Common myeloid progenitor, CD34-positive (primary cell): ENCODE data around the gene NOX4.

ENCODE experiments used
- CTCF ChIA-PET: fragments of 350-600 bp; sonication (Branson Sonifier 250); formaldehyde crosslinking; loops from one replicate; lab custom pipeline; 2021; ENCODE audit warnings: antibody characterized with exemption; lab: Charles Lee
- POLR2A ChIA-PET: fragments of 350-600 bp; sonication (Branson Sonifier 250); formaldehyde crosslinking; loops from one replicate; lab custom pipeline; 2021; ENCODE audit warnings: antibody characterized with exemption; lab: Charles Lee
- DNase-seq, 3 donors: peaks; one replicate each; pipeline versions ENCODE4 v3.0.0 to v3.0.0-alpha.2; 2013
- H3K27ac ChIP-seq, 2 experiments: 1 replicate in 1 of 2; 2 replicates in 1 of 2; pipeline ENCODE4 v1.7.0; 2013; ENCODE audit warnings: inconsistent platforms in 2 of 2, low read length in 2 of 2, mild to moderate bottlenecking in 2 of 2, low read depth in 1 of 2, moderate library complexity in 1 of 2; ENCODE audit not compliant: severe bottlenecking in 2 of 2, insufficient read depth in 1 of 2, poor library complexity in 1 of 2
- H3K27me3 ChIP-seq, 5 experiments: replicated peaks in 2 of 5; 1 replicate in 3 of 5; 2 replicates in 2 of 5; pipeline versions ENCODE4 v1.6.1 to v1.7.0; 2013; ENCODE audit warnings: low read length in 4 of 5, mild to moderate bottlenecking in 2 of 5, moderate library complexity in 2 of 5, inconsistent platforms in 1 of 5; ENCODE audit not compliant: insufficient read depth in 5 of 5, control insufficient read depth in 4 of 5
- H3K36me3 ChIP-seq, 4 experiments: 1 replicate in 2 of 4; 2 replicates in 2 of 4; pipeline versions ENCODE4 v1.6.1 to v1.7.0; 2013; ENCODE audit warnings: low read length in 3 of 4, control low read depth in 1 of 4, mild to moderate bottlenecking in 1 of 4; ENCODE audit not compliant: control insufficient read depth in 4 of 4, insufficient read depth in 4 of 4
- H3K4me1 ChIP-seq, 4 experiments: 1 replicate in 3 of 4; 2 replicates in 1 of 4; pipeline versions ENCODE4 v1.6.1 to v1.7.1; 2013; ENCODE audit warnings: low read length in 3 of 4, mild to moderate bottlenecking in 3 of 4, control low read depth in 1 of 4, inconsistent platforms in 1 of 4, moderate library complexity in 1 of 4; ENCODE audit not compliant: control insufficient read depth in 4 of 4, insufficient read depth in 4 of 4; ENCODE audit errors: control extremely low read depth in 1 of 4
- H3K4me3 ChIP-seq, 7 experiments: 1 replicate in 4 of 7; 2 replicates in 3 of 7; pipeline versions ENCODE4 v1.5.1 to v1.7.0; 2013; ENCODE audit warnings: mild to moderate bottlenecking in 7 of 7, low read length in 6 of 7, moderate library complexity in 6 of 7, inconsistent platforms in 2 of 7, low read depth in 2 of 7, control low read depth in 1 of 7; ENCODE audit not compliant: insufficient read depth in 4 of 7, control insufficient read depth in 1 of 7; ENCODE audit errors: extremely low read depth in 1 of 7
- H3K9me3 ChIP-seq, 5 experiments: 1 replicate in 4 of 5; 2 replicates in 1 of 5; pipeline versions ENCODE4 v1.6.1 to v1.7.1; 2013; ENCODE audit warnings: low read length in 4 of 5, mild to moderate bottlenecking in 2 of 5, inconsistent platforms in 1 of 5, low read depth in 1 of 5, moderate library complexity in 1 of 5; ENCODE audit not compliant: control insufficient read depth in 4 of 5, insufficient read depth in 2 of 5; ENCODE audit errors: control extremely low read depth in 1 of 5
- WGBS: methylation state at CpG from one replicate; pipeline ENCODE4 v1.1.5; 2013; ENCODE audit not compliant: insufficient coverage; 5-methylcytosine and 5-hydroxymethylcytosine counted together

NOX4 gene

GRCh38 chr11:89498845-89499448 is 7.8 kb upstream of the NOX4 start:
- no peak overlapping the region for H3K27ac ChIP-seq
- H3K4me3 ChIP-seq = no peak overlapping the region
- H3K36me3 ChIP-seq = no peaks in the 10 kb centered on the region
- H3K4me1 ChIP-seq = no peaks in the 10 kb centered on the region
- DNase-seq = peak in 2 of 3 donors; percentile 2 to 15
- WGBS = no CpG with 5 or more reads among the region's 5 CpGs
- CTCF ChIA-PET = no interaction called here
- H3K27me3 ChIP-seq = peaks cover 0 to 10% (median 4%) of the 10 kb centered on the region in 5 experiments
- H3K9me3 ChIP-seq = no peaks in the 10 kb centered on the region
- POLR2A ChIA-PET = no interaction called here

GRCh38 chr11:89495951-89496350 is 4.8 kb upstream of the NOX4 start:
- Histone ChIP-seq H3K4me3 (no peak overlapping the region), H3K36me3 (no peaks in the 10 kb centered on the region), H3K27me3 (peaks cover 3 to 31% (median 7%) of the 10 kb centered on the region in 5 experiments), H3K4me1 (peaks cover 0 to 3% (median 0%) of the 10 kb centered on the region in 4 experiments), H3K27ac (no peak overlapping the region), H3K9me3 (no peaks in the 10 kb centered on the region)
- CTCF ChIA-PET = no interaction called here
- WGBS = 50% methylated on average over 2 of the region's 3 CpGs
- no peak for DNase-seq
- POLR2A ChIA-PET = interaction anchor here (0.6 kb wide), 1 partner anchor 50 kb away, joined by 3 read pairs; no protein-coding TSS in a partner anchor

- H3K27ac ChIP-seq = no peak overlapping the region
- WGBS = no CpG with 5 or more reads among the region's 3 CpGs
- H3K36me3 ChIP-seq = no peaks in the 10 kb centered on the region
- DNase-seq = no peak
- H3K27me3 ChIP-seq = peaks cover 12 to 50% (median 20%) of the 10 kb centered on the region in 5 experiments
- peaks cover 0 to 4% (median 0%) of the 10 kb centered on the region in 4 experiments for H3K4me1 ChIP-seq
- ChIA-PET POLR2A (no interaction called here), CTCF (no interaction called here)
- H3K4me3 ChIP-seq = no peak overlapping the region
- no peaks in the 10 kb centered on the region for H3K9me3 ChIP-seq
Measured at GRCh38 chr11:89493431-89493830, 2.3 kb upstream of the NOX4 start.

- Histone ChIP-seq H3K27me3 (peaks cover 13 to 53% (median 20%) of the 10 kb centered on the region in 5 experiments), H3K9me3 (no peaks in the 10 kb centered on the region), H3K4me1 (peaks cover 0 to 4% (median 0%) of the 10 kb centered on the region in 4 experiments), H3K4me3 (no peak overlapping the region), H3K36me3 (no peaks in the 10 kb centered on the region), H3K27ac (no peak overlapping the region)
- no peak for DNase-seq
- ChIA-PET POLR2A (no interaction called here), CTCF (no interaction called here)
- no CpG with 5 or more reads among the region's 3 CpGs for WGBS
Measured at GRCh38 chr11:89490602-89490980, 584 bp downstream of the NOX4 start.

GRCh38 chr11:89489930-89490329 is 1.2 kb downstream of the NOX4 start:
- H3K9me3 ChIP-seq = no peaks in the 10 kb centered on the region
- 100% methylated on average over 1 of the region's 1 CpG for WGBS
- ChIA-PET POLR2A (no interaction called here), CTCF (no interaction called here)
- no peak overlapping the region for H3K27ac ChIP-seq
- H3K27me3 ChIP-seq = peaks cover 11 to 49% (median 20%) of the 10 kb centered on the region in 5 experiments
- H3K36me3 ChIP-seq = no peaks in the 10 kb centered on the region
- no peak for DNase-seq
- H3K4me1 ChIP-seq = peaks cover 0 to 4% (median 0%) of the 10 kb centered on the region in 4 experiments
- H3K4me3 ChIP-seq = no peak overlapping the region

GRCh38 chr11:89487016-89487415 is 4.2 kb downstream of the NOX4 start:
- Histone ChIP-seq H3K4me3 (no peak overlapping the region), H3K36me3 (no peaks in the 10 kb centered on the region), H3K4me1 (peaks cover 0 to 4% (median 0%) of the 10 kb centered on the region in 4 experiments), H3K9me3 (no peaks in the 10 kb centered on the region), H3K27me3 (peaks cover 11 to 34% (median 22%) of the 10 kb centered on the region in 5 experiments), H3K27ac (no peak overlapping the region)
- DNase-seq = no peak
- ChIA-PET CTCF (no interaction called here), POLR2A (no interaction called here)
- 92% methylated on average over 2 of the region's 3 CpGs for WGBS

- POLR2A ChIA-PET = no interaction called here
- H3K9me3 ChIP-seq = no peaks in the 10 kb centered on the region
- no peak for DNase-seq
- H3K36me3 ChIP-seq = no peaks in the 10 kb centered on the region
- H3K27ac ChIP-seq = no peak overlapping the region
- H3K4me1 ChIP-seq = no peaks in the 10 kb centered on the region
- H3K4me3 ChIP-seq = no peak overlapping the region
- CTCF ChIA-PET = no interaction called here
- peaks cover 3 to 12% (median 6%) of the 10 kb centered on the region in 5 experiments for H3K27me3 ChIP-seq
Measured at GRCh38 chr11:89484896-89485295, 6.3 kb downstream of the NOX4 start.
